Esophagus muscularis mucosa (tissue), 3 donors: Measurements from ENCODE around the gene ATXN2.

Source experiments
- POLR2A ChIP-seq: fragments of 450-650 bp; IDR thresholded peaks from one replicate; pipeline ENCODE4 v1.6.1; 2017; ENCODE audit warnings: antibody characterized with exemption, moderate library complexity, mild to moderate bottlenecking, low read depth
- TF ChIP-seq, protein P1 (sequence below), 3 experiments: fragments of 200-600 bp in 2 of 3; fragments of 450-650 bp in 1 of 3; sonication (generic) in 2 of 3; IDR thresholded peaks; one replicate each; pipeline ENCODE4 v1.5.1; 2017 to 2019; ENCODE audit warnings: antibody characterized with exemption in 3 of 3, mild to moderate bottlenecking in 2 of 3, moderate library complexity in 1 of 3

DNA sequence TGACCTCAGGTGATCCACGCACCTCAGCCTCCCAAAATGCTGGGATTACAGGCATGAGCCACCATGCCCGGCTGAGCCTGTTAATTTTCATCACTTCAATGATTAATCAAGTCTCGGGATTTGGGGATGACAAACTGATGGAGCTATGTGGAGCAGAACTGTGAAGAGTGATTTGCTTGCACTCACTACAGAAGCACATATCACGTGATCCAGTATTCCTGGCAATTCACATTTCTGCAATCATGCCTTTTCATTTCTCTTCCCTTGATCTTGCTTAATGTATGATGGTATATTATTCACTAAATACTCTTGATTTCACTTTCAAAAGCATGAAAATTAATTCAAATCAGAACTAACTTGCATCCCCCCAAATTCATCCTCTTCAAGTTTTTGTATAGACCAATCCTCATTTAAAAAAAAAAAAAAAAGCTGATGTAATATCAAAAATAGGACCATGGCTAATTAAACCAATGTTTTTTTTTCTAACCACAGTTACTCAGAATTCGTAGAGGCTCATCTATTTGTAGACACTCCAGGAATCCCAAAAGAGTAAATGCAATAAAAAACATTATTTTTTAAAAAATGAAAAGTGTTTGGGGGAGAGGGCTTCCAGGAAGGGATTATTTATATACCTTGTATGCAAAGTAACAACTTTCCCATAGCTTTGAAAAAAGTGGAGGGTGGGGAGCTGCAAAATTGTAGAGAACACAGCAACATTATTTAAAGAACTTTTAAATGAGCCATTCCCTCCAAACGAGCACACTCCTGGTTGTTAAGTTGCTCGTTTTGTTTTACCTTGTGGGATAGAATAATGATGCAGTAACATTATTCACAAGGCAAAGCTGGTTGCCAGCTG, 7.0 kb upstream of the ATXN2 start:
- TF ChIP-seq, protein P1, sequence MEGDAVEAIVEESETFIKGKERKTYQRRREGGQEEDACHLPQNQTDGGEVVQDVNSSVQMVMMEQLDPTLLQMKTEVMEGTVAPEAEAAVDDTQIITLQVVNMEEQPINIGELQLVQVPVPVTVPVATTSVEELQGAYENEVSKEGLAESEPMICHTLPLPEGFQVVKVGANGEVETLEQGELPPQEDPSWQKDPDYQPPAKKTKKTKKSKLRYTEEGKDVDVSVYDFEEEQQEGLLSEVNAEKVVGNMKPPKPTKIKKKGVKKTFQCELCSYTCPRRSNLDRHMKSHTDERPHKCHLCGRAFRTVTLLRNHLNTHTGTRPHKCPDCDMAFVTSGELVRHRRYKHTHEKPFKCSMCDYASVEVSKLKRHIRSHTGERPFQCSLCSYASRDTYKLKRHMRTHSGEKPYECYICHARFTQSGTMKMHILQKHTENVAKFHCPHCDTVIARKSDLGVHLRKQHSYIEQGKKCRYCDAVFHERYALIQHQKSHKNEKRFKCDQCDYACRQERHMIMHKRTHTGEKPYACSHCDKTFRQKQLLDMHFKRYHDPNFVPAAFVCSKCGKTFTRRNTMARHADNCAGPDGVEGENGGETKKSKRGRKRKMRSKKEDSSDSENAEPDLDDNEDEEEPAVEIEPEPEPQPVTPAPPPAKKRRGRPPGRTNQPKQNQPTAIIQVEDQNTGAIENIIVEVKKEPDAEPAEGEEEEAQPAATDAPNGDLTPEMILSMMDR (IDR thresholded peaks at IDR 0.05) = no peak
- no peak for TF ChIP-seq POLR2A
